SK-N-SH treated with all-trans-retinoic acid at 6 μM for 48 hours (cell line): ENCODE results near the gene SEC61B.

Experiments used
- BACH2 ChIP-seq: fragments of 250-450 bp; sonication (Bioruptor Pico); IDR thresholded peaks from 2 replicates; pipeline ENCODE4 v1.9.0; 2021; ENCODE audit warnings: mild to moderate bottlenecking, borderline replicate concordance
- CREB5 ChIP-seq: fragments of 250-450 bp; sonication (Bioruptor Pico); IDR thresholded peaks from 2 replicates; pipeline ENCODE4 v1.5.1; 2020; ENCODE audit warnings: low read depth, mild to moderate bottlenecking, moderate library complexity
- CSDC2 ChIP-seq: fragments of 250-450 bp; sonication (Bioruptor Pico); IDR thresholded peaks from 2 replicates; pipeline ENCODE4 v1.5.0; 2020; ENCODE audit warnings: mild to moderate bottlenecking, moderate library complexity
- CSRNP3 ChIP-seq: fragments of 250-450 bp; sonication (Bioruptor Pico); IDR thresholded peaks from 2 replicates; pipeline ENCODE4 v1.5.1; 2021; ENCODE audit warnings: mild to moderate bottlenecking, moderate library complexity
- GLIS3 ChIP-seq: fragments of 250-450 bp; sonication (Bioruptor Pico); IDR thresholded peaks from 2 replicates; pipeline ENCODE4 v1.5.0; 2020; ENCODE audit warnings: mild to moderate bottlenecking, moderate library complexity
- OSR1 ChIP-seq: fragments of 250-450 bp; sonication (Bioruptor Pico); IDR thresholded peaks from 2 replicates; pipeline ENCODE4 v1.8.0; 2022; ENCODE audit warnings: moderate library complexity, mild to moderate bottlenecking, inconsistent platforms
- SNAI2 ChIP-seq: fragments of 250-450 bp; sonication (Bioruptor Pico); IDR thresholded peaks from 2 replicates; pipeline ENCODE4 v1.5.0; 2020; ENCODE audit warnings: mild to moderate bottlenecking, moderate library complexity
- ZC3H10 ChIP-seq: fragments of 250-450 bp; sonication (Bioruptor Pico); IDR thresholded peaks from 2 replicates; pipeline ENCODE4 v1.5.1; 2021; ENCODE audit warnings: mild to moderate bottlenecking, moderate library complexity
- ZNF565 ChIP-seq: fragments of 450-650 bp; formaldehyde crosslinking; conservative IDR thresholded peaks from 2 replicates; pipeline ENCODE4 v1.5.0; 2020; ENCODE audit warnings: low read depth, mild to moderate bottlenecking, moderate library complexity
- TF ChIP-seq, protein P1 (sequence below): fragments of 250-450 bp; sonication (Bioruptor Pico); IDR thresholded peaks from 2 replicates; pipeline ENCODE4 v1.8.0; 2021; ENCODE audit warnings: low read depth, mild to moderate bottlenecking, moderate library complexity, borderline replicate concordance

GRCh38 chr9:99235926-99236634 lies 14.0 kb downstream of the SEC61B start:
- TF ChIP-seq ZC3H10 (CRISPR knock-in tag) (no peak), CREB5 (CRISPR knock-in tag) (no peak), CSDC2 (CRISPR knock-in tag) (no peak), SNAI2 (CRISPR knock-in tag) (no peak), BACH2 (CRISPR knock-in tag) (no peak), ZNF565 (no peak), CSRNP3 (CRISPR knock-in tag) (no peak), OSR1 (CRISPR knock-in tag) (no peak), GLIS3 (no peak)
- TF ChIP-seq, protein P1, sequence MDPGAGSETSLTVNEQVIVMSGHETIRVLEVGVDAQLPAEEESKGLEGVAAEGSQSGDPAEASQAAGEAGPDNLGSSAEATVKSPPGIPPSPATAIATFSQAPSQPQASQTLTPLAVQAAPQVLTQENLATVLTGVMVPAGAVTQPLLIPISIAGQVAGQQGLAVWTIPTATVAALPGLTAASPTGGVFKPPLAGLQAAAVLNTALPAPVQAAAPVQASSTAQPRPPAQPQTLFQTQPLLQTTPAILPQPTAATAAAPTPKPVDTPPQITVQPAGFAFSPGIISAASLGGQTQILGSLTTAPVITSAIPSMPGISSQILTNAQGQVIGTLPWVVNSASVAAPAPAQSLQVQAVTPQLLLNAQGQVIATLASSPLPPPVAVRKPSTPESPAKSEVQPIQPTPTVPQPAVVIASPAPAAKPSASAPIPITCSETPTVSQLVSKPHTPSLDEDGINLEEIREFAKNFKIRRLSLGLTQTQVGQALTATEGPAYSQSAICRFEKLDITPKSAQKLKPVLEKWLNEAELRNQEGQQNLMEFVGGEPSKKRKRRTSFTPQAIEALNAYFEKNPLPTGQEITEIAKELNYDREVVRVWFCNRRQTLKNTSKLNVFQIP (CRISPR knock-in tag): no peak
